ENCODE measurements around the gene CHAT.

DNA sequence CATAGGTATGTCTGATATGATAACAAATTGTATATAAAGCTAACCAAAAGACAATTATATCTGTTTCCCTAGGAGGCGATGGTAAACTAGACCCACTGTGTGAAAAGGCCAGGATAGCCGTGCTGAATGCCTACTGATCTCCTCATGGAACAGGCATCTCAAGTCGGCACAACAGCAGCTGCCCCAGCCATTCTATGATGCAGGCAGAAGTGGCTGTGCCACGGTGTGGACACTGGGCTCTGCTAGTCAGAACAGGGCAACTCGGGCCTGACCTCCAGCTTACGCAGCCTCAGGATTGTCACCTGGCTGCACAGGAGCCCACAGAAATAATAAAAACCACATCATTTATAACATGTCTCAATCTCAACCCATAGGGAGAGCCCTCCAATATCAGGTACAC is 80.6 kb downstream of the CHAT start:
- TF ChIP-seq, protein P1, sequence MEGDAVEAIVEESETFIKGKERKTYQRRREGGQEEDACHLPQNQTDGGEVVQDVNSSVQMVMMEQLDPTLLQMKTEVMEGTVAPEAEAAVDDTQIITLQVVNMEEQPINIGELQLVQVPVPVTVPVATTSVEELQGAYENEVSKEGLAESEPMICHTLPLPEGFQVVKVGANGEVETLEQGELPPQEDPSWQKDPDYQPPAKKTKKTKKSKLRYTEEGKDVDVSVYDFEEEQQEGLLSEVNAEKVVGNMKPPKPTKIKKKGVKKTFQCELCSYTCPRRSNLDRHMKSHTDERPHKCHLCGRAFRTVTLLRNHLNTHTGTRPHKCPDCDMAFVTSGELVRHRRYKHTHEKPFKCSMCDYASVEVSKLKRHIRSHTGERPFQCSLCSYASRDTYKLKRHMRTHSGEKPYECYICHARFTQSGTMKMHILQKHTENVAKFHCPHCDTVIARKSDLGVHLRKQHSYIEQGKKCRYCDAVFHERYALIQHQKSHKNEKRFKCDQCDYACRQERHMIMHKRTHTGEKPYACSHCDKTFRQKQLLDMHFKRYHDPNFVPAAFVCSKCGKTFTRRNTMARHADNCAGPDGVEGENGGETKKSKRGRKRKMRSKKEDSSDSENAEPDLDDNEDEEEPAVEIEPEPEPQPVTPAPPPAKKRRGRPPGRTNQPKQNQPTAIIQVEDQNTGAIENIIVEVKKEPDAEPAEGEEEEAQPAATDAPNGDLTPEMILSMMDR (IDR thresholded peaks at IDR 0.05) = no peak
- TF ChIP-seq POLR2A (IDR thresholded peaks at IDR 0.05) = no peak
- no peak for TF ChIP-seq EP300 (IDR thresholded peaks at IDR 0.05)

Measured in ovary (tissue), 3 donors.